Inflammatory macrophage treated with lipopolysaccharide for 1 hour (primary cell): ENCODE results near the gene SP1.
"Not testable (repeated sequence)": the region's sequence is repeated elsewhere in the genome, so short reads cannot be mapped to it uniquely, and the experiment has no call there.

Source experiments
- DNase-seq, 2 donors: peaks; one replicate each; pipeline ENCODE4 v3.0.0-alpha.2; 2020 to 2022

SP1 gene

DNA sequence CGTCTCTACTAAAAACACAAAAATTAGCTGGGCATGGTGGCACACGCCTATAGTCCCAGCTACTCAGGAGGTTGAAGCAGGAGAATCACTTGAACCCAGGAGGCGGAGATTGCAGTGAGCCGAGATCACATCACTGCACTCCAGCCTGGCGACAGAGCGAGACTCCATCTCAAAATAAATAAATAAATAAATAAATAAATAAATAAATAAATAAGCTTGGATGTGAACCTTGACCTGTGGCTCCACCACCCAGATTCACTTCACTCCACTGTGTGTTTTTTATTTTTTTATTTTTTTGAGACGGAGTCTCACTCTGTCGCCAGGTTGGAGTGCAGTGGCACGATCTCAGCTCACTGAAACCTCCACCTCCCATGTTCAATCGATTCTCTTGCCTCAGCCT lies 18.3 kb upstream of the SP1 start:
- not testable (repeated sequence) for DNase-seq

DNA sequence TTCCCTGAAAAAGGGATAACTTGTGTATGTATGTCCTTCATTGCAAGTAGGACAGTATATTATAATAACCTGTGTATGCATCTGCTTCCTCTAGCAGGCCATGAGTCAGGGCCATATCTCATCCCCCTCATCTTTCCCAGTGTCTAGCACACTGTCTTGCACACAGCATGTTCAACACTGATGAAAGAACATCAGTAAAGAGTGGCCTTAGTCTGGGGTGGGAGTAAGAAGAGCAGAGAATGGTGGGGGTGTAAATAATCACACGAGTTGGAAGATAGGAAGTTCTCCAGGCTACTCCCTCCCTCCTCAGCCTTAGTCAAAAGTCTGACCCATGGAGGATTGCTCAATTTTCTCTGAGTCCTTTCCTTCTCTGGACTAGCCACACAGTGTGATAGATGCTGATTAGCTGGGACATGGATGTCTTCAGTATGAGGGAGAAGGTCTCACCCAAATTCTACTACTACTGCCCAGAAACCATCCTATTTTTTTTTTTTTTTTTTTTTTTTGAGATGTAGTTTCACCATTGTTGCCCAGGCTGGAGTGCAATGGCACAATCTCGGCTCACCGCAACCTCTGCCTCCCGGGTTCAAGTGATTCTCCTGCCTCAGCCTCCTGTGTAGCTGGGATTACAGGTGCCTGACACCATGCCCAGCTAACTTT lies 14.6 kb upstream of the SP1 start:
- peak; percentile 84 to 94 for DNase-seq

DNA sequence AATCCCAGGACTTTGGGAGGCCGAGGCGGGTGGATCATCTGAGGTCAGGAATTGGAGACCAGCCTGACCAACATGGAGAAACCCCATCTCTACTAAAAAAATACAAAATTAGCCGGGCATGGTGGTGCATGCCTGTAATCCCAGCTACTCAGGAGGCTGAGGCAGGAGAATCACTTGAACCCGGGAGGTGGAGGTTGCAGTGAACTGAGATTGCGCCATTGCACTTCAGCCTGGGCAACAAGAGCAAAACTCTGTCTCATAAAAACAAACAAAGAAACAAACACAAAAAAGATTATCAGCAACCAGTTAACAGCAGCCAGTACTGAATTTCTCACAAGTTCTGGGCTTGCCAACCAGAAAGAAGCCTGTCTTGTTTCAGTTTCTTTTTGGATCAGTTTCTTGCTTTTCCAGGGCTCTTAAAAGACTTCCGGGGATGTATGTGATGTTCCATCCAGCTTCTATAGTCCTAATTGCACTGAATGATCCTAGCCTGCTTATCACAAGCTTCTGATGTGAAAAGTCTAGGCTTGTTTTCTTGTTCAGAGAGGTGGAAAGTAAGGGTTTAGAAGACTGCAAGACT lies 6.3 kb upstream of the SP1 start:
- not testable (repeated sequence) for DNase-seq

DNA sequence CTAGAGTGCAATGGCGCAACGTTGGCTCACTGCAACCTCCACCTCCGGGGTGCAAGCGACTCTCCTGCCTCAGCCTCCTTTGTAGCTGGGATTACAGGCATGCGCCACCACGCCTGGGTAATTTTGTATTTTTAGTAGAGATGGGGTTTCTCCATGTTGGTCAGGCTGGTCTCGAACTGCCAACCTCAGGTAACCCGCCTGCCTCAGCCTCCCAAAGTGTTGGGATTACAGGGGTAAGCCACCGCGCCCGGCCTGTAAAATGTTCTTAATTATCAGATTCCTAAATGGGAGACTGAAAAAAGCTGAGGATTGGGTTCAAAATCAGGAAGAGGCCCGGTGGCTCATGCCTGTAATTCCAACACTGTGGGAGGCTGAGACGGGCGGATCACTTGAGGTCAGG lies 5.7 kb upstream of the SP1 start:
- not testable (repeated sequence) for DNase-seq

DNA sequence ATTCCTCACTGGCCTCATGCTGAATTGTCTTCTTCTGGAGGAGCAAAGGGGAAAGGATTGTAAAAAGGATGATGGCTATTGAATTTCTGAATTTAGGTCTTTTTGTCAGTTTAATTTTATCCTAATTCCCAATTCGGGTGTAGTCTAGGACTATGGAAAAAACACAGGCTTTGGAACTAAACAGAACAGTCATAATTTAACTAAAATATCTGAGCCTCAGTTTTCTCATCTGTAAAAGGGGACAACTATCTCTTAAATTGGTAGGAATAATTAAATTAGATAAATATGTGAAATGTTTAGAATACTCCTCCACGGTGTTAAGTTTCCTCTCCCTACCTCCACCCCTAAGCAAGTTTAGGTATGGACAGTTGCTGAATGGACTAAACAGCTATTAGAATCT lies 3.2 kb upstream of the SP1 start:
- DNase-seq: no peak

DNA sequence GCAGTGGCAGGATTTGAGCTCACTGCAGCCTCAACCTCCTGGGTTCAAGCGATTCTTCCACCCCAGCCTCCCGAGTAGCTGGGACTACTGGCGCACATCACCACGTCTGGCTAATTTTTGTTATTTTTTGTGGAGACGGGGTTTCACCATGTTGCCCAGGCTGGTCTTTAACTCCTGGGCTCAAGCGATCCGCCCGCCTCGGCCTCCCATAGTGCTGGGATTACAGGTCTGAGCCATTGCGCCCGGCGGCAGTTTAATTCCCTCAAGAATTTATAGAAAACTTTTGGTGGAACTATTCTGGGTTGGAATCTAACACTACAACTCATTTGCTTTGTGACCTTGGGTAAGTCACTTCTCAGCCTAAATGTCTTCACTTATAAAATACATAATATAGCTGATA lies 1.8 kb upstream of the SP1 start:
- no peak for DNase-seq

DNA sequence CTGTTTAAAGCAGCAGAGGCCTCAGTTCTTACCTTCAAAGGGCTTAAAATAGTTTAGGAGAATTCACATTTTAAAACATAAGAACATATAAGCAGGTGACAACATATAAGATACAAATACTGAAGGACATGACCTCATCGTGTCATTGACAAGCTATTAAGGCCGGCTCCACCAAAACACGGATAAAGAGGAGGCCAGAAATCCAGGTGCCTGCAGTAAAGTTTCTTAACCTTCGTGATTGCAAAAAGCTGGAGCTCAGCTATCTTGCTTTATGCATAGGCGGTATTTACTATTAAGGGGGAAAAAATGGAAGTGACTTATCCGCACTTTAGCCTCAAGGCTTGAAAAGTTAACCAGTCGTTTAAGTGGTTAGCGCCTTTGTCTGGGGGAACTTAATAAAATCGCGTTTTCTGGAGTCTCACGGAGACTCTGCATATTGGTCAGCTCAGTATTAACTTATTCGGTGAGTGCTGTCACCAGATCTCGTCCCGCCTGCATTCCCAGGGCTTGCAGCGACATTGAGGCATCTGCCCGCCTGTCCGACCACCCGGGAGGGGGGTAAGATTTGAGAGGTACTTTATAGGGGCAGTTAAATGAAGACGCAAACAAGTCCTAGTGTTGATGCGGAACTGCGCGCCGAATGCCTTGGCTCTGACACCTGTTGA lies 1.1 kb upstream of the SP1 start:
- no peak for DNase-seq

DNA sequence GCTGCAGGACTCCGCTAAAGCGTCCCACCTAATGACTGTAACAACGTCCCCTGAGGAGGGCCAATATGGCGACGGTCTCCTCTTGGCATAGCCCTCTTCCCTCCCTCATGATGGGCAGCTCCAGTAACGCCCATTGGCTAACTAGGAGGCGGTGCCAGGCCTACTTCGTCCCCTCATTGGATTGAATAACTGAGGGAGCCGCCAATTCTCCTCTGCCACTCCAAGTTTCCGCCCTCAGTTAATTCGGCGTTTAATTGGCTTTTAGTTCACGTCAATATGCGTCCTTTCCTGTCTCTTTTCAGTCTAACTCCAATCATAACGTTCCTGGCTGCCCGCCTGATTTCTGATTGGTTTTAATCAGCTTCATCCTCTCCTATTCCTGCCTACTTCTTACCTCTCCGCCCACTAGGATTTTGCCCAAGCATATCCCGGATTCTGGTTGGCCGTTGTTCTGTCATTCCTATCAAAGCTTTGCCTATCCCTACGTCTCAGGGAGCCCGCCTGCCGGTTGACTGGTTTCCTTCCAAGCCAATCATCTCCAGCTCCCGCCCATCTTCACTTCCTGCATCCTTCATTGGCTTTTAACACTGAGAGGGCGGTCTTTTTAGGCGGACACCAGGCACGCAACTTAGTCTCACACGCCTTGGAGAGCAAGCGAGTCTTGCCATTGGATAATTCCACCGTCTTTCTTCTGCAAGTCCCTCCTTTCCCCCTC lies 430 bp upstream of the SP1 start:
- peak; percentile 99 to 100 for DNase-seq

DNA sequence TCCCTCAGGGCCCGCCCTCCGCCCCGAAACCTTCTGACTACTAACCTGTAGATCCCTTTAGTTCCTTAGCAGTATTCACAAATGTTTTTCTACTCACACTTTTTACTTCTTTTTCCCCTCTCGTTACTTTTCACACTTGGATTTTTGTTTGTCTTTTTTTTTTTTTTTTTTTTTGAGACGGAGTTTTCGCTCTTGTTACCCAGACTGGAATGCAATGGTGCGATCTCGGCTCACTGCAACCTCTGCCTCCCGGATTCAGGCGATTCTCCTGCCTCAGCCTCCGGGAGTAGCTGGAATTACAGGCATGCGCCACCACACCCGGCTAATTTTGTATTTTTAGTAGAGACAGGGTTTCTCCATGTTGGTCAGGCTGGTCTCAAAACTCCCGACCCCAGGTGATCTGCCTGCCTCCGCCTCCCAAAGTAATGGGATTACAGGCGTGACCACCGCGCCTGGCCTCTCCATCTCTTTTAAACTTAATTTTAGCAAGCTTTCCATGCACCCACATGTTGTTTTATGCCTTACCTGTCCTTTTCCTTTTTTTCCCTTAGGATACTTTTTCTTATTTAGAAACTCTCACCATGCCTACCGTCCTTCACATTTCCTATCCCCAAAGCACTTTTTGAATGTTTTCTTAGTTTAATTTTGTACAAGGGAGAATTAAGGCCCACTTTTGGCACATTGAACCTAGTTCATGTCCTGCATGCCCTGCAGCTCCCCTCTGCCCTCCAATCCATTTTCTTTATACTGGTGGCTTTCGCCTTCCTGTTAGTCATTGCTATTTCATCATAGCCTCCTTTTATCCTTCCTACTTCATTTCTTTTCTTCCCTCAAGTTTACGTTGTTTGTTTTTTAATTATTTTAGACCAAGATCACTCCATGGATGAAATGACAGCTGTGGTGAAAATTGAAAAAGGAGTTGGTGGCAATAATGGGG lies 1.1 kb downstream of the SP1 start:
- peak; percentile 66 to 71 for DNase-seq

DNA sequence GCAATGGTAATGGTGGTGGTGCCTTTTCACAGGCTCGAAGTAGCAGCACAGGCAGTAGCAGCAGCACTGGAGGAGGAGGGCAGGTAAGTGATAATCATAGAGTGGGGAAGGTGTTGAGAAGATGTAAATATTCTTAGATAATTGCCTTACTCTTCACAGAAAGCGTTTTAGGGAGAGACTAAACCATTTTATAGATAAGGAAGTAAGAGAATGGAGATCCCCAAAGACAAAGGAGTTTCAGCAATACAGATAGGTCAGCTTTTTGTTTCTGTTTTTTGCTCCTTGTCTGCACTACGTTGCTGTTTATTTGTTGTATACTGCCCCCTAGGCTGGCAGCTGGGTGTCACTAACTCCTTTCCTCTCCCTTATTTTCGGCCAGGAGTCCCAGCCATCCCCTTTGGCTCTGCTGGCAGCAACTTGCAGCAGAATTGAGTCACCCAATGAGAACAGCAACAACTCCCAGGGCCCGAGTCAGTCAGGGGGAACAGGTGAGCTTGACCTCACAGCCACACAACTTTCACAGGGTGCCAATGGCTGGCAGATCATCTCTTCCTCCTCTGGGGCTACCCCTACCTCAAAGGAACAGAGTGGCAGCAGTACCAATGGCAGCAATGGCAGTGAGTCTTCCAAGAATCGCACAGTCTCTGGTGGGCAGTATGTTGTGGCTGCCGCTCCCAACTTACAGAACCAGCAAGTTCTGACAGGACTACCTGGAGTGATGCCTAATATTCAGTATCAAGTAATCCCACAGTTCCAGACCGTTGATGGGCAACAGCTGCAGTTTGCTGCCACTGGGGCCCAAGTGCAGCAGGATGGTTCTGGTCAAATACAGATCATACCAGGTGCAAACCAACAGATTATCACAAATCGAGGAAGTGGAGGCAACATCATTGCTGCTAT lies 2.0 kb downstream of the SP1 start:
- DNase-seq: peak; percentile 82 to 89

DNA sequence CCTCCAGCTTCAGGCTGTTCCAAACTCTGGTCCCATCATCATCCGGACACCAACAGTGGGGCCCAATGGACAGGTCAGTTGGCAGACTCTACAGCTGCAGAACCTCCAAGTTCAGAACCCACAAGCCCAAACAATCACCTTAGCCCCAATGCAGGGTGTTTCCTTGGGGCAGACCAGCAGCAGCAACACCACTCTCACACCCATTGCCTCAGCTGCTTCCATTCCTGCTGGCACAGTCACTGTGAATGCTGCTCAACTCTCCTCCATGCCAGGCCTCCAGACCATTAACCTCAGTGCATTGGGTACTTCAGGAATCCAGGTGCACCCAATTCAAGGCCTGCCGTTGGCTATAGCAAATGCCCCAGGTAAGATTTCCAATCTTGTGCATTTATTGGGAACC lies 3.3 kb downstream of the SP1 start:
- no peak for DNase-seq

DNA sequence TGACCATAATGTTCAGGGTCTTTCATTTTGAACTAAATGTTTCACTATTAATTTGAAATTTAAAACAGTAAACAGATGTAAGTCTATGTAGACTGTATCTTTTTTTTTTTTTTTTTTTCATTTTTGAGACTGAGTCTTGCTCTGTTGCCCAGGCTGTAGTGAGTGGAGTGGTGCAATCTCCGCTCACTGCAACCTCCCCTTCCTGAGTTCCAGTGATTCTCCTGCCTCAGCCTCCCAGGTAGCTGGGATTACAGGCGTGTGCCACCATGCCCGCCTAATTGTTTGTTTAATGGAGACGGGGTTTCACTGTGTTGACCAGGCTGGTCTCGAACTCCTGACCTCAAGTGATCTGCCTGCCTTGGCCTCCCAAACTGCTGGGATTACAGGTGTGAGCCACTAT lies 6.4 kb downstream of the SP1 start:
- not testable (repeated sequence) for DNase-seq

DNA sequence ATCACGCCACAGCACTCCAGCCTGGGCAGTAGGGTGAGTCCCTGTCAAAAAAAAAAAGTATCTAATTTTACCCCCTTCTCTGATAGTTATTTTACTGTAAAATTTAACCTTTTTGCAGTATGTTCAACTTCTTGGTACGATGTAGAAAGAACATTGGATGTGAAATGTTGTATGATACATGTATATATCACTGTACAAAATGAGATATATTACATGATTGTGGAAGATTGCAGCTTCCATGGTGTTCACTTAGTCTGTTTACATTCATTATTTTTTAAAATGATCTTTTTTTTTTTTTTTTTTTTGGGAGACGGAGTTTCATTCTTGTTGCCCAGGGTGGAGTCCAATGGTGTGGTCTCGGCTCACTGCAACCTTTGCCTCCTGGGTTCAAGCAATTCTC lies 9.0 kb downstream of the SP1 start:
- no peak for DNase-seq

DNA sequence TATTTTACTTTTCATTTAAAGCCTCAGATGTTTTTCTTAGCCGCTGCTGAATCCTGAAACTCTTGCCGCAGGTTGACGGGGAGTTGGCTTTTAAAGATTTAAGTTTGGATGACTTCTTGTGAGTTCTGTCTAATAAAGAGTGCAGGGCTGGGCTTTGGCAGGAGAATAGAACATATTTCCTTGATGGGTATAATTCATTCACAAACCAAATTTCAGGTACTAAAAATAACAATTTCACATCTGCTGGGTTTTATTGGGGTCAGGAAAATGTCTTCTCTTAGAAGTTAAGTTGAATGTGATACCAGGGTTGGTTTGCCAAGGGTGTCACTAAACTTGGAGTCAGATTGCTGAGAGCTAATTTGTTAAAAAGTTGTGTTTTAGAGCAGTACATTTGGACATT lies 9.7 kb downstream of the SP1 start:
- DNase-seq: no peak

DNA sequence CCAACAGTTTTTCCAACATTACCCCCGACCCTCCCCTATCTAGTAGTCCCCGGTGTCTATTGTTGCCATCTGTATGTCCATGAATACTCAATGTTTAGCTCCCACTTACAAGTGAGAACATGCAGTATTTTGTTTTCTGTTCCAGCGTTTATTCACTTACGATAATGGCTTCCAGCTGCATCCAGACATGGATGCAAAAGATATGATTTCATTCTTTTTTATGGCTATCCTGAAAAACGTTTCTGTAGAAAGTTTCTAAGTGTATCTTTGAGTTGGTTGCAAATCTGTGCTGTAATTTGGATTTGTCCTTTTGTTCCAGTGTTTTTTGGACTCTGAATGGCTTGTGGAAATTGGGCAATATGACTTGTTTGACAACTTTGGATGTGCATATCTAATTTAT lies 11.7 kb downstream of the SP1 start:
- no peak for DNase-seq

DNA sequence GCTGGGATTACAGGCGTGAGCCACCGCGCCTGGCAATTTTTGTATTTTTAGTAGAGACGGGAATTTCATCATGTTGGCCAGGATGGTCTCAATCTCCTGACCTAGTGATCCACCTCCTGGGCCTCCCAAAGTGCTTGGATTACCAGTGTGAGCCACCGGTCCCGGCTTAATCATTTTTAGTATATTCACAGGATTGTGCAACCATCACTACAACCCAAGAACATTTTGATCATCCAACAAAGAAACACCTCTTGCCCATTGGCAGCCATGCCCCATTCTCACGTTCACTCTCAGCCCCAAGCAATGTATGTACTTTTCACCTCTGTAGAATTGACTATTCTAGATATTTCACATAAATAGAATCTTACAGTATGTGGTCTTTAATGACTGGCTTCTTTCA lies 19.9 kb downstream of the SP1 start:
- DNase-seq: no peak

DNA sequence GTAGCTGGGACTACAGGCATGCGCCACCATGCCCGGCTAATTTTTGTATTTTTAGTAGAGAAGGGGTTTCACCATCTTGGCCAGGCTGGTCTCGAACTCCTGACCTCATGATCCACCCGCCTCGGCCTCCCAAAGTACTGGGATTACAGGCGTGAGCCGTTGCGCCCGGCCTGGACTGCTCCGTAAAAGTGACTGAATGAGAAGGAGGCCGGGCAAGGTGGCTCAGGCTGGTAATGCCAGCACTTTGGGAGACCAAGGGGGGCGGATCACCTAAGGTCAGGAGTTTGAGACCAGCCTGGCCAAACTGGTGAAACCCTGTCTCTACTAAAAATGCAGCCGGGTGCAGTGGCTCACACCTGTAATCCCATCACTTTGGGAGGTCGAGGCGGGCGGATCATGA lies 22.4 kb downstream of the SP1 start:
- not testable (repeated sequence) for DNase-seq

DNA sequence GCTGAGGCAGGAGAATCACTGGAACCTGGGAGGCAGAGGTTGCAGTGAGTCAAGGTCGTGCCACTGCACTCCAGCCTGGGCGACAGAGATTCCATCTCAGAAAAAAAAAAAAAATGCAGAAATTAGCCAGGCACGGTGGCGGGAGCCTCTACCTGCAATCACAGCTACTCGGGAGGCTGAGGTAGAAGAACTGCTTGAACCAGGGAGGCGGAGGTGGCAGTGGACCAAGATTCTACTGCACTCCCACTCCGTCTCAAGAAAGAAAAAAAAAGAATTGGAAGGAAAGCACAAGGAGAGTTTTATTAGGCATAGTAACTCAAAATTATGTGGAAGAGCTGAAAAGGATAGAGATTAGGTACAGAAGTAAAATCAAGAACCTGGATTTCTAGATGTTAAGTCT lies 22.9 kb downstream of the SP1 start:
- DNase-seq: no peak

DNA sequence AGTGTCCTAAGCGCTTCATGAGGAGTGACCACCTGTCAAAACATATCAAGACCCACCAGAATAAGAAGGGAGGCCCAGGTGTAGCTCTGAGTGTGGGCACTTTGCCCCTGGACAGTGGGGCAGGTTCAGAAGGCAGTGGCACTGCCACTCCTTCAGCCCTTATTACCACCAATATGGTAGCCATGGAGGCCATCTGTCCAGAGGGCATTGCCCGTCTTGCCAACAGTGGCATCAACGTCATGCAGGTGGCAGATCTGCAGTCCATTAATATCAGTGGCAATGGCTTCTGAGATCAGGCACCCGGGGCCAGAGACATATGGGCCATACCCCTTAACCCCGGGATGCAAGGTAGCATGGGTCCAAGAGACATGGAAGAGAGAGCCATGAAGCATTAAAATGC lies 31.0 kb downstream of the SP1 start:
- DNase-seq: no peak

DNA sequence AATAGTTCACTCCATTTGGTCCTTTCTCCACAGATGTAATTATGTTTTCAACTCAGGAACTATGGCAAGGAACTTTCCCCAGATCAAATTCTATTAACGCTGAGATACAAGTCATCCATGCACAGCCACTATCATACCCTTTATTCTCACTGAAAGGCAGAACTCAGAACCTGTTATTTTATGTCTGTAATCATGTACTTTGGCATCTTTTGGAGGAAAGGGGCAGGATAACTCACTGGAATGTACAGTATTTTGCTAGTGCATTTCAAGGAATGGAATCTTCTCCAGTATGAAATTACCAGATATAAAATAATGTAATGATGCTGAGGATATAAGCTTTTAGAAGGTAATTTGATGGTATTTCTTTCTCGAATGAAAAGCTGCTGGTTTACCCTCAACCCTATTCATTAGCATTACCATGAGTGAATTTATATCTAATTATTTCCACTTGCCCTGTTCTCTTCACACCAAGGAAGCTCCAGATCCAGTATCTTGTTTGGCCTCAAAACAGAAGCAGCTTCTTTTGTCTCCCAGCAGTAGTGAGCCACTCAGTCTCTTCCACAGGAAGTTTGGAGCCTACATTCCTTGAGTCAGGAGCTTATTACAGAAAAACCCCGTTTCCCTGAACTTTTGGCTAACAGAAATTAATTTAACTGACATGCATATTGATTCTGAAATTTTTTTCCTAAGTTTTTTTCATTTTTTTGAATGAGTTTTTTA lies 33.7 kb downstream of the SP1 start:
- DNase-seq: no peak
